ENCODE measurements around the gene TPCN2.
A peak's percentile ranks its signal among the peaks of the same experiment; 100 is the strongest.

Gene TPCN2

GRCh38 chr11:69172674-69173073 is 123.9 kb downstream of the TPCN2 start:
- Histone ChIP-seq H3K27ac (no peak overlapping the region), H3K4me3 (ENCODE audit: low read depth, low read length) (no peak overlapping the region), H3K27me3 (replicated peaks) (no peaks in the 10 kb centered on the region), H3K36me3 (replicated peaks) (no peaks in the 10 kb centered on the region)
- no peak for TF ChIP-seq CTCF (IDR thresholded peaks at IDR 0.05; ENCODE audit: low read depth, low read length, missing control alignments)
- in situ Hi-C loops (cut with HindIII; ENCODE audit: low pct_ligation_motif_present, low sequenced_read_pairs) = no loop called here
- DNase-seq = peak; percentile 31

GRCh38 chr11:69173331-69173730 is 124.6 kb downstream of the TPCN2 start:
- DNase-seq = no peak
- H3K27ac ChIP-seq = no peak overlapping the region
- in situ Hi-C loops (cut with HindIII; ENCODE audit: low pct_ligation_motif_present, low sequenced_read_pairs) = no loop called here
- H3K4me3 ChIP-seq (ENCODE audit: low read depth, low read length) = no peak overlapping the region
- no peak for TF ChIP-seq CTCF (IDR thresholded peaks at IDR 0.05; ENCODE audit: low read depth, low read length, missing control alignments)
- H3K36me3 ChIP-seq (replicated peaks) = no peaks in the 10 kb centered on the region
- no peaks in the 10 kb centered on the region for H3K27me3 ChIP-seq (replicated peaks)

DNA sequence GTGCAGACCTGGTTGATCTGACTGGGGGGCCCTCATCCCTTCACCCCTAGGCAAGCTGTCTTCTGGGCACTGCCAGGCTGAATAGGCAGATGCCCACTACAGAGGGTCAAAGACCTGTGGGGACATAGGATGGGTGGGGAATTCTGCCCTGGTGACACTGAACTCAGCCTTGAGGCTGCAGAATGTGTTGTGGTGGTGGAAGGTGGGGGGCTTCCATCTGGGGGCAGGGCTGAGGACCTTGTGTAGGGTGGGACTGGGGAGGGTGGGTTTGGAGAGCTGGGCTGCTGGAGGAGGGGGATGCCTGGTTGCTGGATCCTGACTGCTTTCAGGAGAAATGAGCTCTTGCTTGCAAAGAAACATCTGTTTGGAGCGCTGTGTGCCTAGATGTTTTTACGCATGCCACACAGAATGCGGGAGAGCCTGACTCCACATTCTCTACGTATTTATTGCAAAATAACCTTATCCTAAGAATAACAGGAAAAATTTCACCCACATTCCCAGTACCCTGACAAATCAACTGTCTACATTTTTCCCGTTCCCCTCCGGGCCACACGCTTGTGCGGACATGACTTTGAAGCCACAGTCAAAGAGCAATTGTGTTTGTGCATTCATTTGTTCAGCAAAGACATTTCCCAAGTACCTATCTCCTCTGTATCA is 125.3 kb downstream of the TPCN2 start:
- no peaks in the 10 kb centered on the region for H3K27me3 ChIP-seq (replicated peaks)
- H3K36me3 ChIP-seq (replicated peaks) = no peaks in the 10 kb centered on the region
- TF ChIP-seq CTCF (IDR thresholded peaks at IDR 0.05; ENCODE audit: low read depth, low read length, missing control alignments) = no peak
- no peak overlapping the region for H3K27ac ChIP-seq
- peak; percentile 13 for DNase-seq
- in situ Hi-C loops (cut with HindIII; ENCODE audit: low pct_ligation_motif_present, low sequenced_read_pairs) = no loop called here
- H3K4me3 ChIP-seq (ENCODE audit: low read depth, low read length) = no peak overlapping the region

GRCh38 chr11:69174841-69175240 is 126.1 kb downstream of the TPCN2 start:
- Histone ChIP-seq H3K27ac (no peak overlapping the region), H3K4me3 (ENCODE audit: low read depth, low read length) (no peak overlapping the region), H3K36me3 (replicated peaks) (no peaks in the 10 kb centered on the region), H3K27me3 (replicated peaks) (no peaks in the 10 kb centered on the region)
- in situ Hi-C loops (cut with HindIII; ENCODE audit: low pct_ligation_motif_present, low sequenced_read_pairs) = no loop called here
- TF ChIP-seq CTCF (IDR thresholded peaks at IDR 0.05; ENCODE audit: low read depth, low read length, missing control alignments) = no peak
- DNase-seq = no peak

- no peaks in the 10 kb centered on the region for H3K27me3 ChIP-seq (replicated peaks)
- no peak for DNase-seq
- H3K36me3 ChIP-seq (replicated peaks) = no peaks in the 10 kb centered on the region
- H3K27ac ChIP-seq = no peak overlapping the region
- in situ Hi-C loops (cut with HindIII; ENCODE audit: low pct_ligation_motif_present, low sequenced_read_pairs) = no loop called here
- no peak overlapping the region for H3K4me3 ChIP-seq (ENCODE audit: low read depth, low read length)
- no peak for TF ChIP-seq CTCF (IDR thresholded peaks at IDR 0.05; ENCODE audit: low read depth, low read length, missing control alignments)
Observed at GRCh38 chr11:69178819-69179482, 130.2 kb downstream of the TPCN2 start.
